ENCODE results near the gene YES1. TPM values are rescaled to one million over a fixed set of nuclear protein-coding genes. Genes with fewer than 3 reads are reported as not detected.

Gene YES1
- total and polyA plus RNA-seq, 8 donors, result 6.4 to 147 (median 36.6) TPM

DNA sequence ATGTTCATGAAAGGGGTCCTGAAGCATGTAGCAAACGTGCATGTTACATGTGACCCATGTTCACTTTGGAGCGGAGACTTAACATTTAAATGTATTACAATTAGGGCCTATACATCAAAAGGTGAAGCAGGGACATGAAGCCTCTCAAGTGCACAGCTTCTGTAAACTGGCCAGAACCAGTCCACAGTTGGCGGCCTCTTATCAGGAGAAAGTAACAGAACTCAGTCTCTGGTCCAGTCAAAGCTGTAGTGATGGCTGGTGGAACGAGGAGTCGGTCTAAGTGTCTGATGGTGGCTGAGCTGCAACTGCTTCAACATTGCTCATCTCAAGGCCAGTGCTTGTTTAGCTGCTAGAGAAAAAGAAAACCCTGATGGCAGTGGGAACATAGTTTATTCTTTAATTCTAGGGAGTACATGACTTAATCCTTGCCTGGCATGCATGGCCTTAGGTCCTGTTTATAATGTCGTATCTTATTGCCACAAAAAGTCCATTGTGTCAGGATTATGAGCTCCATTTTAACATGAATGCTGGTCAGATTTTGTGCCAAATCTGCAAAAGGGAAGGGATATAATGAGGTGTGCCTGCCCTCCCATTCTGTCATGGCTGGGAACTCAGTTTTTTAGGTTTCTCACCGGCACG is 22.2 kb upstream of the YES1 start:
- Histone ChIP-seq H3K27ac (no peak overlapping the region), H3K36me3 (no peaks in the 10 kb centered on the region), H3K4me1 (peaks cover 0 to 16% (median 3%) of the 10 kb centered on the region in 4 donors), H3K9me3 (no peaks in the 10 kb centered on the region), H3K27me3 (peaks cover 0 to 10% (median 4%) of the 10 kb centered on the region in 3 donors), H3K4me3 (no peak overlapping the region)
- intact Hi-C loops (cut with DNase I; ENCODE audit: low total_unique reads), result loop anchor here (5.0 kb wide), 2 partner anchors 92 to 207 kb away; no protein-coding TSS in a partner anchor
- DNase-seq, result no peak
- no peak for TF ChIP-seq POLR2A (IDR thresholded peaks at IDR 0.05)
- TF ChIP-seq CTCF (IDR thresholded peaks at IDR 0.05), result no peak
- no peak for TF ChIP-seq EP300 (IDR thresholded peaks at IDR 0.05)
- TF ChIP-seq POLR2AphosphoS5 (IDR thresholded peaks at IDR 0.05), result no peak
- WGBS, 5 donors, result 65 to 79% (median 71%) methylated on average over 8 of the region's 8 CpGs

- WGBS, 5 donors, result 70 to 90% (median 89%) methylated on average over 4 of the region's 4 CpGs
- DNase-seq, result no peak
- H3K27me3 ChIP-seq, result peaks cover 0 to 10% (median 4%) of the 10 kb centered on the region in 3 donors
- no peak overlapping the region for H3K4me3 ChIP-seq
- no peaks in the 10 kb centered on the region for H3K9me3 ChIP-seq
- peaks cover 0 to 14% (median 2%) of the 10 kb centered on the region in 4 donors for H3K4me1 ChIP-seq
- TF ChIP-seq EP300 (IDR thresholded peaks at IDR 0.05), result no peak
- TF ChIP-seq POLR2A (IDR thresholded peaks at IDR 0.05), result no peak
- no peak for TF ChIP-seq CTCF (IDR thresholded peaks at IDR 0.05)
- no peak for TF ChIP-seq POLR2AphosphoS5 (IDR thresholded peaks at IDR 0.05)
- H3K36me3 ChIP-seq, result no peaks in the 10 kb centered on the region
- no peak overlapping the region for H3K27ac ChIP-seq
- intact Hi-C loops (cut with DNase I; ENCODE audit: low total_unique reads), result loop anchor here (5.0 kb wide), 2 partner anchors 91 to 206 kb away; no protein-coding TSS in a partner anchor
Observed at GRCh38 chr18:833197-833596, 21.2 kb upstream of the YES1 start.

- H3K4me3 ChIP-seq, result no peak overlapping the region
- peak; percentile 32 to 60 for DNase-seq
- WGBS, 5 donors, result 24 to 35% (median 29%) methylated on average over 13 to 16 of the region's 16 CpGs
- H3K27me3 ChIP-seq, result peaks cover 0 to 10% (median 4%) of the 10 kb centered on the region in 3 donors
- no peaks in the 10 kb centered on the region for H3K36me3 ChIP-seq
- TF ChIP-seq EP300 (IDR thresholded peaks at IDR 0.05) (no peak), POLR2AphosphoS5 (IDR thresholded peaks at IDR 0.05) (no peak), CTCF (IDR thresholded peaks at IDR 0.05) (no peak), POLR2A (IDR thresholded peaks at IDR 0.05) (no peak)
- peaks cover 0 to 14% (median 2%) of the 10 kb centered on the region in 4 donors for H3K4me1 ChIP-seq
- intact Hi-C loops (cut with DNase I; ENCODE audit: low total_unique reads), result loop anchor here (5.0 kb wide), 2 partner anchors 90 to 205 kb away; no protein-coding TSS in a partner anchor
- no peaks in the 10 kb centered on the region for H3K9me3 ChIP-seq
- no peak overlapping the region for H3K27ac ChIP-seq
Observed at GRCh38 chr18:832085-832681, 20.1 kb upstream of the YES1 start.

- TF ChIP-seq POLR2AphosphoS5 (IDR thresholded peaks at IDR 0.05) (no peak), CTCF (IDR thresholded peaks at IDR 0.05) (no peak), POLR2A (IDR thresholded peaks at IDR 0.05) (no peak), EP300 (IDR thresholded peaks at IDR 0.05) (no peak)
- peaks cover 0 to 14% (median 2%) of the 10 kb centered on the region in 4 donors for H3K4me1 ChIP-seq
- WGBS, 5 donors, result 24 to 32% (median 31%) methylated on average over 5 of the region's 5 CpGs
- no peaks in the 10 kb centered on the region for H3K36me3 ChIP-seq
- H3K27ac ChIP-seq, result peak overlapping the region in 2 of 5 donors; percentile 20 to 21
- intact Hi-C loops (cut with DNase I; ENCODE audit: low total_unique reads), result loop anchor here (5.0 kb wide), 2 partner anchors 88 to 203 kb away; no protein-coding TSS in a partner anchor
- H3K9me3 ChIP-seq, result no peaks in the 10 kb centered on the region
- DNase-seq, result peak in 1 of 2 donors; percentile 70
- peaks cover 0 to 10% (median 4%) of the 10 kb centered on the region in 3 donors for H3K27me3 ChIP-seq
- no peak overlapping the region for H3K4me3 ChIP-seq
Observed at GRCh38 chr18:830315-830901, 18.4 kb upstream of the YES1 start.
